Measurements from ENCODE around the gene IZUMO1.

DNA sequence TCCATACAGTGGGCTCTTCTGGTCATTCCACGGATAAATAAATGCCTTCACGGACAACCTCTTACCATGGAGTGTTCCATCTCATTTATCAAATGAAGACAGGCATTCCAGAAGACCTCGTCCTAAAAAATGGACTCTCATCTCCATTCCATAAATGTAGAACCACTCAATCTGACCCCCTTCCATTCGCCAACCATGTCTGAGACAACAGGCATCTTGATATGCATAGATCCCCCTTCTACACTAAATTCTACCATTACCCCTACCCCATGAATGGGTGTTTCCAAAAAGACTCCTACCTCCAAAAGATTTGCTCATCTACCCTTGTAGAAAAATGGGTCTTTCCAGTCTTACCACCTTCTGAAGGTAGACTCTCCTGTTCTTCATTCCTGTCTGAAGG, 15.3 kb downstream of the IZUMO1 start:
- TF ChIP-seq CTCF (IDR thresholded peaks at IDR 0.05) (no peak), EZH2 (IDR thresholded peaks at IDR 0.05) (no peak)

Measured in neural progenitor cell (in vitro differentiated cells).